GM10266 (cell line): ENCODE results near the gene PIK3R3.

ENCODE experiments used
- DNase-seq: peaks from one replicate; pipeline ENCODE4 v3.0.0; 2012; ENCODE audit errors: extremely low spot score
- TF ChIP-seq, protein P1 (sequence below): IDR thresholded peaks from 2 replicates; pipeline ENCODE4 v1.5.1; 2012; ENCODE audit warnings: mild to moderate bottlenecking, low read depth; ENCODE audit not compliant: control insufficient read depth, insufficient read depth; ENCODE audit errors: missing control alignments

The PIK3R3 gene

DNA sequence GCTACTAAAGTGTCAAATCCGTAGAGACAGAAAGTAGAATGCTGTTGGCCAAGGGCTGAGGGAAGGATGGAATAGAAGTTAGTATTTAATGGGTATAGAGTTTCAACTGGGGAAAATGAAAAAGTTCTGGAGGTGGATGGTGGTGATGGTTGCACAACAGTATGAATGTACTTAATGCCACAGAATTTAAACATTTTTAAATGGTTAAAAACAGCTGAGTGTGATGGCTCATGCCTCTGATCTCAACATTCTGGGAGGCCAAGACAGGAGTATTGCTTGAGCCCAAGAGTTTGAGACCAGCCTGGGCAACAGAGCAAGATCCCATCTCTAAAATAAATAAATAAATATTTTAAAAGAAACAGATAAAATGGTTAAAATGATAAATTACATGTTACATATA lies 44.5 kb downstream of the PIK3R3 start:
- TF ChIP-seq, protein P1, sequence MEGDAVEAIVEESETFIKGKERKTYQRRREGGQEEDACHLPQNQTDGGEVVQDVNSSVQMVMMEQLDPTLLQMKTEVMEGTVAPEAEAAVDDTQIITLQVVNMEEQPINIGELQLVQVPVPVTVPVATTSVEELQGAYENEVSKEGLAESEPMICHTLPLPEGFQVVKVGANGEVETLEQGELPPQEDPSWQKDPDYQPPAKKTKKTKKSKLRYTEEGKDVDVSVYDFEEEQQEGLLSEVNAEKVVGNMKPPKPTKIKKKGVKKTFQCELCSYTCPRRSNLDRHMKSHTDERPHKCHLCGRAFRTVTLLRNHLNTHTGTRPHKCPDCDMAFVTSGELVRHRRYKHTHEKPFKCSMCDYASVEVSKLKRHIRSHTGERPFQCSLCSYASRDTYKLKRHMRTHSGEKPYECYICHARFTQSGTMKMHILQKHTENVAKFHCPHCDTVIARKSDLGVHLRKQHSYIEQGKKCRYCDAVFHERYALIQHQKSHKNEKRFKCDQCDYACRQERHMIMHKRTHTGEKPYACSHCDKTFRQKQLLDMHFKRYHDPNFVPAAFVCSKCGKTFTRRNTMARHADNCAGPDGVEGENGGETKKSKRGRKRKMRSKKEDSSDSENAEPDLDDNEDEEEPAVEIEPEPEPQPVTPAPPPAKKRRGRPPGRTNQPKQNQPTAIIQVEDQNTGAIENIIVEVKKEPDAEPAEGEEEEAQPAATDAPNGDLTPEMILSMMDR = no peak
- DNase-seq = no peak

GRCh38 chr1:46086576-46086975 lies 45.9 kb downstream of the PIK3R3 start:
- TF ChIP-seq, protein P1 = no peak
- DNase-seq = no peak

DNA sequence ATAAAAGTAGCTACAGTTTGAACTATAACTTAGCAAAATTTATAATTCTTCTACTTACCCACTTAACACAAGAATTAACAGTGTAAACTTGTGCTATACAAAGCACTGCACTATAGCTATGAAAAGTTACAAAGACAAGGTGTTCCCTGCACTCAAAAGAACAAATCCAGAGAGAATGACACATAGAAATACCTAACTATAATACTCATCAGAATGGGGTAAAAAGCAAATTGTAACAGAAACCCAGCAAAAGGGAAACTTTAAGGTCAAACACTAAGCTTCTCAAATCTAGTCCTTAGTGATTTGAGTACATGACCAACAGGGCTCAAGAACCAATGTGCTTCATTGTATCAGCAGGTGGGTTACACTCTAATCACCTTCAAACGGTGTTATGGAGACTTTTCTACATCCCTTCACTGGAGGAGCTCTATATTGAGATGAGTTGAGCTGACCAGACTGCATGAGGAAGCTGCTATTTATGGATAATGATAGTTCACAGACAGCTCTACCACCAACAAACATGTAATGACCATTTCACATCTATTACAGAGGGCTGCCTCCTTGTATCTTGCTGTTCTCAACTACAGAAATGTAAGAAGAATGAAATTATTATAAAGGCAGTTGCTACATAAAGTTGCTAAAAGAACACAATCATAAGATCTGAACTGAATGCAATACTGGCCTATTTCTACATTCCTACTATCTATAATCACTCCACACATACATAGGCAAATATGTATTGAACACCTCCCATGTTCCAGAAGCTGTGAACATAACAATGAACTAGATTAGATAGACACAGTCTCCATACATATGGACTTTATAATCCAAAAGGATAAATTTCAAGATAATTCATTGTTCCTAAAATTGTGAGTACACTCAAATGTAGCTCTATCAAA lies 47.6 kb downstream of the PIK3R3 start:
- no peak for DNase-seq
- TF ChIP-seq, protein P1 = no peak

DNA sequence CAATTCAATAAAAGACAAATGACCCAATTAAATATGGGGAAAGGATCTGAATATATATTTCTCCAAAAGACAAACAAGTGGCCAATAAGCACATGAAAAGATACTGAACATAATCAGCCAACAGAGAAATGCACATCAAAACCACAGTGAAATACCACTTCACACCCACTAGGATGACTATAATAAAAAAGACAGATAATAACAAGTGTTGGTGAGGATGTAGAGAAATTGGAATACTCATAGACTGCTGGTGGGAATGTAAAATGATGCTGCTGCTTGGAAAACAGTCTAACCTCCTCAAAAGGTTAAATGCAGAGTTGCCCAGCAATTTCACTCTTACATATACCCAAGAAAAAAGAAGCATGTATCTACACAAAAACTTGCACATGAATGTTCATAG lies 48.9 kb downstream of the PIK3R3 start:
- TF ChIP-seq, protein P1 = no peak

GRCh38 chr1:46081619-46082018 lies 50.8 kb downstream of the PIK3R3 start:
- TF ChIP-seq, protein P1 = no peak
- DNase-seq = no peak

More for the DNA sequence above, 48.9 kb downstream of the PIK3R3 start:
- no peak for DNase-seq

DNA sequence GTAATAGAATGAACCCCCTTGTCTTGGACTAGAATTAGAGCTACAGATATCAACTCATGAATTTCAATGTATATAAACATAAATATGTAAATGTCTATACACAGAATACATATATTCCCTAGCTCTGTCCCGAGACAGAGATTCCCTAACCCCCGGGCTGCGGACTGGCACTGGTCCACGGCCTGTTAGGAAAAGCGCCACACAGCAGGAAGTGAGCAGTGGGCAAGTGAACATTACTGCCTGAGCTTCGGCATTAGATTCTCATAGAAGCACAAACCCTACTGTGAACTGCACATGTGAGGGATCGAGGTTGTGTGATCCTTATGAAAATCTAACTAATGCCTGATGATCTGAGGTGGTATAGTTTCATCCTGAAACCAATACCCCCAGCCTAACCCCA lies 51.2 kb downstream of the PIK3R3 start:
- DNase-seq = no peak
- TF ChIP-seq, protein P1 = no peak

DNA sequence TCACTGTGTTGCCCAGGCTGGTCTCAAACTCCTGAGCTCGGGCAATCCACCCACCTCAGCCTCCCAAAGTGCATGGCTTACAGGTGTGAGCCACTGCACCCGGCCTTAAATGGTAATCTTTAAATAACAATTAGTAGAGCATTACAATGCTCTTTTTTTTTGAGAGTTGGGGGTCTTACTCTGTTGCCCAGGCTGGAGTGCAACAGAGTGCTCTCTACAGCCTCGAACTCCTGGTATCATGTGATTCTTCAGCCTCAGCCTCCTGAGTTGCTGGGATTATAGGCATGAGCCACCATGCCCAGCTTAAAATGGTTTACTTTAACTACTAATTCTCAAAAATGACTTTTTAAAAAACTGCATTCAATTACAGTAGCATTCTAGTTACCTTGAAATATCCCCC lies 52.2 kb downstream of the PIK3R3 start:
- no peak for DNase-seq

More for the DNA sequence above, 52.2 kb downstream of the PIK3R3 start:
- TF ChIP-seq, protein P1 = no peak
